H7 (cell line): ENCODE measurements around the gene NR3C1. TPM values are rescaled to one million over a fixed set of nuclear protein-coding genes. Genes with fewer than 3 reads are reported as not detected.

ENCODE experiments used
- DNase-seq: peaks from one replicate; pipeline ENCODE4 v3.0.0; 2012
- H3K27me3 ChIP-seq: 2 replicates; pipeline ENCODE4 v1.6.0; 2011; ENCODE audit warnings: mild to moderate bottlenecking, low read length; ENCODE audit not compliant: control insufficient read depth, insufficient read depth
- H3K36me3 ChIP-seq: replicated peaks from 2 replicates; pipeline ENCODE4 v1.5.1; 2011; ENCODE audit warnings: low read length; ENCODE audit not compliant: control insufficient read depth, insufficient read depth
- H3K4me3 ChIP-seq: 2 replicates; pipeline ENCODE4 v1.5.1; 2011; ENCODE audit warnings: low read depth, mild to moderate bottlenecking, control low read depth, low read length, moderate library complexity; ENCODE audit not compliant: insufficient read depth
- total RNA-seq: library from RNA; depleted of rRNA; stranded (reverse); fragments of >200 nt; shearing (Covaris generic); gene quantifications from 2 replicates; pipeline ENCODE4 v1.2.3, GENCODE V29; 2014

The NR3C1 gene
- total RNA-seq, 1 experiment from 2014 or later = 21.1 TPM

GRCh38 chr5:143236682-143237081 lies 166.8 kb downstream of the NR3C1 start:
- Histone ChIP-seq H3K4me3 (no peak overlapping the region), H3K36me3 (no peaks in the 10 kb centered on the region), H3K27me3 (no peaks in the 10 kb centered on the region)
- DNase-seq = no peak

- Histone ChIP-seq H3K27me3 (no peaks in the 10 kb centered on the region), H3K4me3 (no peak overlapping the region), H3K36me3 (no peaks in the 10 kb centered on the region)
- DNase-seq = no peak
These were observed 168.1 kb downstream of the NR3C1 start for GRCh38 chr5:143235423-143235822.

- no peaks in the 10 kb centered on the region for H3K27me3 ChIP-seq
- H3K36me3 ChIP-seq = no peaks in the 10 kb centered on the region
- H3K4me3 ChIP-seq = no peak overlapping the region
- DNase-seq = no peak
These were observed 169.2 kb downstream of the NR3C1 start for GRCh38 chr5:143234162-143234842.

- no peak overlapping the region for H3K4me3 ChIP-seq
- H3K36me3 ChIP-seq = no peaks in the 10 kb centered on the region
- no peak for DNase-seq
- H3K27me3 ChIP-seq = no peaks in the 10 kb centered on the region
These were observed 170.5 kb downstream of the NR3C1 start for GRCh38 chr5:143233031-143233430.

- H3K36me3 ChIP-seq = no peaks in the 10 kb centered on the region
- no peak overlapping the region for H3K4me3 ChIP-seq
- no peak for DNase-seq
- no peaks in the 10 kb centered on the region for H3K27me3 ChIP-seq
These were observed 171.3 kb downstream of the NR3C1 start for GRCh38 chr5:143231973-143232812.

GRCh38 chr5:143231416-143231815 lies 172.1 kb downstream of the NR3C1 start:
- Histone ChIP-seq H3K27me3 (no peaks in the 10 kb centered on the region), H3K4me3 (no peak overlapping the region), H3K36me3 (no peaks in the 10 kb centered on the region)
- no peak for DNase-seq

- no peaks in the 10 kb centered on the region for H3K36me3 ChIP-seq
- H3K27me3 ChIP-seq = no peaks in the 10 kb centered on the region; the same call in 1 of the 2 replicates
- DNase-seq = no peak
- H3K4me3 ChIP-seq = no peak overlapping the region
These were observed 172.8 kb downstream of the NR3C1 start for GRCh38 chr5:143230676-143230996.

GRCh38 chr5:143229896-143230675 lies 173.4 kb downstream of the NR3C1 start:
- Histone ChIP-seq H3K4me3 (no peak overlapping the region), H3K36me3 (no peaks in the 10 kb centered on the region), H3K27me3 (no peaks in the 10 kb centered on the region; the same call in 1 of the 2 replicates)
- DNase-seq = peak; percentile 39

- Histone ChIP-seq H3K36me3 (no peaks in the 10 kb centered on the region), H3K4me3 (no peak overlapping the region), H3K27me3 (no peaks in the 10 kb centered on the region; the same call in 1 of the 2 replicates)
- no peak for DNase-seq
These were observed 174.0 kb downstream of the NR3C1 start for GRCh38 chr5:143229426-143229895.

GRCh38 chr5:143228597-143229293 lies 174.7 kb downstream of the NR3C1 start:
- Histone ChIP-seq H3K4me3 (no peak overlapping the region), H3K36me3 (no peaks in the 10 kb centered on the region), H3K27me3 (no peaks in the 10 kb centered on the region; the same call in 1 of the 2 replicates)
- no peak for DNase-seq
